Measurements from ENCODE around the gene UBALD1. TPM values are rescaled to one million over a fixed set of nuclear protein-coding genes. Genes with fewer than 3 reads are reported as not detected.
A peak's percentile ranks its signal among the peaks of the same experiment; 100 is the strongest.
"Not testable (repeated sequence)": the region's sequence is repeated elsewhere in the genome, so short reads cannot be mapped to it uniquely, and the experiment has no call there.

The UBALD1 gene
- polyA plus RNA-seq, 1 donor (not counting 4 experiments of a cell fraction or from before 2014, with no cell fraction given) = 4.0 TPM

DNA sequence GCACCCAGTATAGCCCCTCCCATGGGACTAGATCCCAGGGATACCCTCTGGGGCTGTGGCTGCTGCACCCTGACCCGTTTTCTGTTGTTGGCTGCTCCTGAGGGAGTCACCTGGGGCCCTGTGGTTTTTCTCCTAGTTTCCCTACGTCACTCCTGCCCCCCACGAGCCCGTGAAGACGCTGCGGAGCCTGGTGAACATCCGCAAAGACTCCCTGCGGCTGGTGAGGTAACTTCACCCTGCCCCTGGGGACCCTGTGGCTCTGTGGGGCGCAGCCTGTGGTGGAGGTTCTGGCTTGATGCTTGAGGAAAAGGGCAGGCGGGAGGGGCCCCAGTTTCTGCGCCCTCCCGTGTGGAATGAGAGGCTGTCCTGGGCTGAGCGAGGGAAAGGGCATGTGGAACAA is 37.1 kb upstream of the UBALD1 start:
- H3K9ac ChIP-seq (ENCODE audit: control insufficient read depth, extremely low read depth, insufficient read depth, low read length) = no peak overlapping the region
- no peaks in the 10 kb centered on the region for H4K20me1 ChIP-seq (ENCODE audit: control insufficient read depth, extremely low read depth, insufficient read depth, low read length)
- no peak overlapping the region for H3K27ac ChIP-seq (ENCODE audit: control insufficient read depth, insufficient read depth, low read length)
- H3K4me3 ChIP-seq (ENCODE audit: control insufficient read depth in 2 of 3, extremely low read depth in 1 of 3, insufficient read depth in 2 of 3, low read depth in 1 of 3, low read length in 3 of 3) = no peak overlapping the region
- peaks cover 19 to 44% of the 10 kb centered on the region in 2 experiments for H3K36me3 ChIP-seq (ENCODE audit: control insufficient read depth in 2 of 2, extremely low read depth in 1 of 2, insufficient read depth in 2 of 2, low read length in 2 of 2)
- H3K9me1 ChIP-seq (ENCODE audit: control insufficient read depth, extremely low read depth, insufficient read depth, low read length) = no peaks in the 10 kb centered on the region
- H3K4me1 ChIP-seq (ENCODE audit: control insufficient read depth, extremely low read depth, insufficient read depth, low read length) = no peaks in the 10 kb centered on the region
- no peaks in the 10 kb centered on the region for H3K27me3 ChIP-seq (ENCODE audit: control insufficient read depth, extremely low read depth, insufficient read depth, low read length)
- FAIRE-seq (no peak), DNase-seq (ENCODE audit: low read depth, low spot score) (no peak)
- H3K4me2 ChIP-seq (ENCODE audit: control insufficient read depth, extremely low read depth, insufficient read depth, low read depth, low read length) = no peak overlapping the region
- dilution Hi-C loops (cut with MboI; ENCODE audit: extremely low pct_ligation_motif_present, low sequenced_read_pairs) = no loop called here
- TF ChIP-seq EZH2 (IDR thresholded peaks at IDR 0.05; ENCODE audit: low read length) (no peak), CTCF (optimal IDR thresholded peaks at IDR 0.05 in 1 of 3, IDR thresholded peaks at IDR 0.05 in 1 of 3, conservative IDR thresholded peaks at IDR 0.05 in 1 of 3; ENCODE audit: extremely low read depth in 1 of 3, insufficient read depth in 2 of 3, low read length in 3 of 3) (no peak)
- no peaks in the 10 kb centered on the region for H3K9me3 ChIP-seq (ENCODE audit: control insufficient read depth, low read depth, low read length)
- peaks cover 12% of the 10 kb centered on the region for H3K79me2 ChIP-seq (ENCODE audit: control insufficient read depth, insufficient read depth, low read length)
- no peak overlapping the region for H2AFZ ChIP-seq (ENCODE audit: control insufficient read depth, low read length)

- H3K9me1 ChIP-seq (ENCODE audit: control insufficient read depth, extremely low read depth, insufficient read depth, low read length); H3K4me3 ChIP-seq (ENCODE audit: control insufficient read depth in 2 of 3, extremely low read depth in 1 of 3, insufficient read depth in 2 of 3, low read depth in 1 of 3, low read length in 3 of 3); H4K20me1 ChIP-seq (ENCODE audit: control insufficient read depth, extremely low read depth, insufficient read depth, low read length); H3K4me1 ChIP-seq (ENCODE audit: control insufficient read depth, extremely low read depth, insufficient read depth, low read length); H2AFZ ChIP-seq (ENCODE audit: control insufficient read depth, low read length); H3K9ac ChIP-seq (ENCODE audit: control insufficient read depth, extremely low read depth, insufficient read depth, low read length); H3K4me2 ChIP-seq (ENCODE audit: control insufficient read depth, extremely low read depth, insufficient read depth, low read depth, low read length); H3K27ac ChIP-seq (ENCODE audit: control insufficient read depth, insufficient read depth, low read length); dilution Hi-C loops (cut with MboI; ENCODE audit: extremely low pct_ligation_motif_present, low sequenced_read_pairs); H3K27me3 ChIP-seq (ENCODE audit: control insufficient read depth, extremely low read depth, insufficient read depth, low read length); H3K9me3 ChIP-seq (ENCODE audit: control insufficient read depth, low read depth, low read length): not testable (repeated sequence)
- H3K36me3 ChIP-seq (ENCODE audit: control insufficient read depth in 2 of 2, extremely low read depth in 1 of 2, insufficient read depth in 2 of 2, low read length in 2 of 2) = peaks cover 11 to 41% of the 10 kb centered on the region in 2 experiments
- TF ChIP-seq CTCF (optimal IDR thresholded peaks at IDR 0.05 in 1 of 3, IDR thresholded peaks at IDR 0.05 in 1 of 3, conservative IDR thresholded peaks at IDR 0.05 in 1 of 3; ENCODE audit: extremely low read depth in 1 of 3, insufficient read depth in 2 of 3, low read length in 3 of 3) = peak; percentile 85 to 92 (median 90)
- peaks cover 25% of the 10 kb centered on the region for H3K79me2 ChIP-seq (ENCODE audit: control insufficient read depth, insufficient read depth, low read length)
- peak; percentile 41 for DNase-seq (ENCODE audit: low read depth, low spot score)
- FAIRE-seq = peak; percentile 61
Measured at GRCh38 chr16:4650443-4651074, 35.9 kb upstream of the UBALD1 start.
